Endometrial microvascular endothelial cells (primary cell): ENCODE results near the gene PCBP4. TPM values are rescaled to one million over a fixed set of nuclear protein-coding genes. Genes with fewer than 3 reads are reported as not detected.

ENCODE experiments used
- in situ Hi-C: cut with HindIII; loops from 2 replicates; pipeline ENCODE4 v1.10.0; 2017; ENCODE audit warnings: low sequenced_read_pairs, low pct_unique_long_range_greater_than_20kb; ENCODE audit errors: inconsistent ontology term
- total RNA-seq: library from RNA; depleted of rRNA; stranded (reverse); fragments of >200 nt; gene quantifications from one replicate; pipeline ENCODE4 v1.2.3, GENCODE V29; 2015; ENCODE audit errors: inconsistent ontology term

Gene PCBP4
- total RNA-seq, 1 donor from 2014 or later = 77.8 TPM

- in situ Hi-C loops = no loop called here
Observed at GRCh38 chr3:51945926-51946705, 21.1 kb downstream of the PCBP4 start.

- in situ Hi-C loops = no loop called here
Observed at GRCh38 chr3:51945031-51945840, 22.0 kb downstream of the PCBP4 start.

- in situ Hi-C loops = no loop called here
Observed at GRCh38 chr3:51944451-51945021, 22.7 kb downstream of the PCBP4 start.

DNA sequence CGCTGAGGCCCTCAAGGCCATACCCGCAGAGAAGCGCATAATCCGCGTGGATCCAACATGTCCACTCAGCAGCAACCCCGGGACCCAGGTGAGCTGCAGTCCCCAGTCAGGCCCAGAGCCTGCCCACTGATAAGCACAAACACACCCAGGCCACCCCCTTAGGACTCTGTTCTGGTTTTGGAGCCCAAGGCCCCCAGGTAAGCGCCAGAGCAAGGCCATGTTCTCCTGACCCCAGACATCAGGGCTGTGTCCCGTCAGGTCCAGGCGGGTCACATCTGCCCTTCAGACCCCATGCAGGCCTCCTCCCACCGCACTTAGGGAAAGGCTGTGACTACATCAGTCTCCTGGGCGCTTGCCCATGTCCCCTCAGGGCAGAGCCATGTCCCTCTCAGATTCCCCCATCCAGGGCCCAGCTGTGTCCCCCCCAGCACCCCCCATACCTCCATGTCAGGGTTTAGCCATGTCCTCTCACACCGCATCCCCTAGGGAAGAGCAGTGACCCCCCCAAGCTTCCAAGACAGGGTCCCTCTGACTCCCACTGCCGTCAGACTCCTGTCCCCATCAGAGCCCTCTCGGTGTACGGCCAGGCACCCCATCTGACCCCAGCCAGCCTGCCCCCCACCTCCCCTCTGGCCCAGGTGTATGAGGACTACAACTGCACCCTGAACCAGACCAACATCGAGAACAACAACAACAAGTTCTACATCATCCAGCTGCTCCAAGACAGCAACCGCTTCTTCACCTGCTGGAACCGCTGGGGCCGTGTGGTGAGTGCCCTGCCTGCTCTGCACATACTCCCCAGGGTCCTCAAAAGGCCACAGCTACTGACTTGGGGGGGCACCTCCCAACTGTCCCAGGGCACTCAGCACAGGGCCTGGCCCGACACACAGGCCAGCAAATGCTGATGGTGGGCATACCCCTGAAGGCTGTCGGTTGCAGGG, 23.5 kb downstream of the PCBP4 start:
- in situ Hi-C loops = no loop called here

DNA sequence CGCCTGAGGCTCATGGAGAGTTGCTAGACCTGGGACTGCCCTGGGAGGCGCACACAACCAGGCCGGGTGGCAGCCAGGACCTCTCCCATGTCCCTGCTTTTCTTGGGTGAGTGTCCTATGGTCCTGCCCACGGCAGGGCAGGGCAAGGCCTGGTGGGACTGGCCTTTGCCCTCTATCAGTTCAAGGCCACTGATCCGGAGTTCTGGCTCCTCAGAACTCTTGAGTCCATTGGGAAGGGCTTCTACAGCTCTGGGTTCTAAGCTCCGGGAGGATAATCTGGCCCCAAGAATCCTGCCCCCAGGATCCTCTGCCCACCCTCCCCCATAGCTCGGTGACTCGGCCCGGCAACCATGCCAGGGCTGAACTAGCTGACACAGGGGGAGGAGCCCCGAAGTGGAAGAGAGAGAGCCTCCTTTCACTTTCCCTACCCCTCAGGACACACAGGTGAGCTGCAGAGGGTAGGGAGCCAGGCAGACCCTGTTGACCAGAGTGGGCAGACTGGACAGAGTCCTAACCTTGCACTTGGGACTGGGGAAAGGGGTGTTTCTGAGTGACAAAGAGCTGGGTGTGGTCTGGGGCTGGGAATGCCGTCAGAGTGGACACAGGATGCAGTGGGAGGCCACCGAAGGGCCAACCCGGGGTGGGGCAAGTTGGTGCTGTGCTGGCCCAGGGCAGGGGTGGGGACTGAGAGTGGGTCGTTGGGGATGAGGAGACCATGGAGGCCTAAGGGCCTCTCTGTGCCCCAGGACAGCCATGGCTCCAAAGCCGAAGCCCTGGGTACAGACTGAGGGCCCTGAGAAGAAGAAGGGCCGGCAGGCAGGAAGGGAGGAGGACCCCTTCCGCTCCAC, 24.4 kb downstream of the PCBP4 start:
- in situ Hi-C loops = no loop called here

DNA sequence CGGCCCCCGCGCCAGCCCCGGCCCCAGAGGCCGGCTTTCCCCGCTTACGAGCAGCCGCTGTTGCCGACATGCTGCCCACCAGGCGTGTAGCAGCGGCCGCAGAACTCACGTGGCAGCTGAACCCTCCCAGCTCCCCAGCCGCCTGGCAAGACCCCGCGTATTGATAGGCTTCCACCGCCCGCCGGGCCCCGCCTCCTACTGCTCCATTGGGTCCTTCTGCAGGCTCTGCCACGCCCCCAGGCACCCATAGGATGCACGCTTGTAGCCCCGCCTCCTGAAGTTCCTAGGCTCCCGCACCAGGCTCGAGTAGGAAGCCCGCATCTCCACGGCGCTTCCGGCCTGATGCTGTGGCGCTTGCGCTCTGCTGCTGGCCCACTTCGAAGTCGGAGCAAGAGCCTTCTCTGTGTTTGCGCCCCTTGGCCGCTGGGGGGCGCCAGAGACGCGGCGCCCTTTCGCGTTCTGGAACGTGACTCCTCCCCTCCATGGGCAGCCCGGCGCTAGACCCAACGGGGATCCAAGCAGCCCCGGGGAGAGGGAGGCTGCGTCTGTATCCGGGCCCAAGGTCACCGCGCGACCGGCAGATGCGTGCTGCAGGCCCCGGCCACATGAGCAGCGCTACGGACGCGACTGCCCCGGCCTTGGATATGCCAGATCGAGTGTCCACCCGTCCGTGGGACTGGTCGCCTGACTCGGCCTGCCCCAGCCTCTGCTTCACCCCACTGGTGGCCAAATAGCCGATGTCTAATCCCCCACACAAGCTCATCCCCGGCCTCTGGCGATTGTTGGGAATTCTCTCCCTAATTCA, 25.3 kb downstream of the PCBP4 start, which contains the start of the genes PARP3 and RRP9:
TSS of gene PARP3 (plus strand) at position 566 of the 805 bp plus-strand sequence. CDS start 993 bp downstream, outside the sequence.
TSS of gene RRP9 (minus strand) at position 107 of the 805 bp plus-strand sequence. CDS start at position 70, 37 bp downstream.
- in situ Hi-C loops = no loop called here

- in situ Hi-C loops = no loop called here
Observed at GRCh38 chr3:51941463-51941797, 25.8 kb downstream of the PCBP4 start.

DNA sequence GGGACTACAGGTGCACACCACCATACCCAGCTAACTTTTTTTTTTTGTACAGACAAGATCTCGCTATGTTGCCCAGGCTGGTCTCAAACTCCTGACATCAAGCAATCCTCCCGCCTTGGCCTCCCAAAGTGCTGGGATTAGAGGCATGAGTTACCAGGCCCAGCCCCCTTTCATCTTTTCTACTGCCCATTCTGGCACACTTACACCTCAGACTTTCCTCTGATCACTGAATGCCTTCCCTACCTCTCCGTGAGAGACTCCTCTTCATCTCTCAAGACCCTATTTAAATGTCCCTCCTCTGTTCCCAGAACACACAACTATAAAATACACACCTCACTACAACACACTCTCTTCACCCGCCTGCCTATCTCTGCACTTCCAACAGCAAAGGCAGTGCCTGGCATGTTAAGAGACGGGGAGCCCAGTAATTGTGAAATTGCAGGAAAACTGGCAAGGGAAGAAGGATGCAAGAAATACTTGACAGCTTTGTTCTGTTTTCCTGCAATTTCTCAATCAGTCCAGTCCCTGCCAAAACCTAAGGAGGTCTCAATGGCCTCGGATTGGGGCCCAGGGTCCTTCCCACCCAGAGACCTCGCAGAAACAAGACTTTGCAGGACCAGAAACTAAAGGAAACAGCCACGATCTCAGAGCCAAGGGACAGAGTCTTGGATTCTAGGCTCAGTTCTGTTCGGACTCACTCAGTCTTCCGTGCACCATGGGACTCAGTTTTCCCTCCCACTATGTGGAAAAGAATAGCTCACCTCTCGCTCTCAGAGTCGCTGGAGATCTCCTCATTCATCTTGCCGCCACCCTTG, 26.4 kb downstream of the PCBP4 start:
- in situ Hi-C loops = no loop called here

- in situ Hi-C loops = no loop called here
Observed at GRCh38 chr3:51938780-51939425, 28.4 kb downstream of the PCBP4 start.

- in situ Hi-C loops = no loop called here
Observed at GRCh38 chr3:51937611-51938450, 29.4 kb downstream of the PCBP4 start.

- in situ Hi-C loops = no loop called here
Observed at GRCh38 chr3:51937014-51937413, 30.2 kb downstream of the PCBP4 start.

GRCh38 chr3:51935886-51936755, 31.1 kb downstream of the PCBP4 start:
- in situ Hi-C loops = no loop called here

DNA sequence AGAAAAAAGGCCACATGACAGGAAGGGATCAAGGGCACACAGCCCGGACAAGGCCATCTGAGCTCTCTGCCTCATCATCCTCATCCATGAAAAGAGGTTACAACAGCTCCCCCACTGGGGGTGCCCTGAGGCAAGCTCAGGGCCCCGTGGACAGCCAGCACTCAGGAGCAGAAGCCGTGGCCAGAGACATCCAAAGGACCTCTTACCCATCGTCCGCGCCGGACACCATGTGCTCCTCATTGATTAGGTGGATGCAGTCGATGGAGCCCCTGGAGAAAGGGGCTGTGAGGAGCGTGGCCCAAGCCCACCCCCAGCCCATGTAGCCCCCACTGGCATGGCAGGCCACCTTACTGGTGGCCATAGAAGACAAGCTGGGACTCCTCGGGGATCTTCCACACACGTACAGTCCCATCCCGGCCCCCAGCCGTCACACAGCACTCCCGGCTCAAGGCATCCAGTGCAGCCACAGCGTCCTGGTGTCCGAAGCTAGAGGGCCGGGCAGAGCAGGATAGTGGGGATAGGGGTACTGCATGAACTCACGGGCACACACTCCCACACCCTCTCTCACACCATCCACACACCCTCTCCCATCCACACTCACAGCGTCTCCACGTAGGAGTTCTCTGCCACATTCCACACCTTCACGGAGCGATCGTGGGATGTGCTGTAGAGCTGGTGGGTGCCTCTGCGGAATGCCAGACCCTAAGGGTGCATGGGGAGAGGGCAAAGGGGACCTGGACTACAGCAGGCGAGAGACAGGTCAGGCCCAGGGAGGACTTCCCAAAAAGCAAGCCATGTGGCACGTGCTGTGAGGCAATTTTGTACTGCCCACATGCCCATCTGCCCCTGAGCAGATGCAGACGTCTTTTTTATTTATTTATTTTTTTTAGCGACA, 32.0 kb downstream of the PCBP4 start:
- in situ Hi-C loops = no loop called here
